ENCODE results near the gene ACSS3.

The ACSS3 gene

DNA sequence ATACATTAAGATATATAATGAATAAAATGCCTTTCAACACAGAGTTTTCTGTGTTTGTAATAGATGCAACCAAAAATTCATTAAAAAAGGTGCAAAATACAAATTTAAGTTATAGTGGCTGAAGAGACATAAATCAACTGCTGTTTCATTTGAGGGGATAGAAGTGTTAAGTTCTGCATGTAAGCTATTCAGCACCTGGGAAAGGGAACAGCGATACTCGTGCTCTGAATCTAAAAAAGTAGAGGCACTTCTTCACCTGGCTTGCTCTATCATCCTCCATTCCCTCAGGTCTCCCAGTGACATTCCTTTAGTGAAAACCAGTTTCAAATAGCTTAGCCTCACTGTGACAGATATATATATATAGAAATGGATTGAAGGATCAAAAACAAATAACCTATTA, 222.6 kb downstream of the ACSS3 start:
- DNase-seq: no peak

DNA sequence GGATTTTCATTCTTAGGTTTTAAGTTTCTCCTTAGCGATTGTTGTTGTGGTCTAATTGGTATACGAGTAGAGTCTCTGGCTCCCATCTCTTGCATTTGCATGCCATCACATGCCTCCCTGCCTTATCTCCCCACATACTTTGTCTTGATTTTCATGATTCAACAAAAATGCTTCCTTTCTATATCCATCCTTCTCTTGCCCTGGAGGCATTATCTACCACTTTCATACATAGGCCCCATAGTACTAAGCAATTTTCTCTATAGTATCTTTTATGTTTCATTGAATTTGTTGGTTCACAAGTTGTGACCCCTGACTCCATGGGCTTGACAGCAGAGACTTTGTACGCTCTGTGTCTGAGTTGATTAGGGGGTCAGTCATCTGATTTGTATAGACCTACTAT, 226.1 kb downstream of the ACSS3 start:
- DNase-seq: no peak
